RWPE1 (cell line): ENCODE measurements around the gene FERMT3.
A peak's percentile ranks its signal among the peaks of the same experiment; 100 is the strongest.

Source experiments
- CTCF ChIA-PET: fragments of 350-600 bp; sonication (Branson Sonifier 250); formaldehyde crosslinking; extraction: SDS; loops from one replicate; lab custom pipeline; 2021; lab: Yijun Ruan, JAX
- POLR2A ChIA-PET: fragments of 400-600 bp; formaldehyde crosslinking; extraction: SDS; loops from one replicate; lab custom pipeline; 2020; ENCODE audit warnings: antibody characterized with exemption; ENCODE audit not compliant: low non-redundant PET; lab: Yijun Ruan, JAX
- DNase-seq: peaks from one replicate; pipeline ENCODE4 v3.0.0; 2012; ENCODE audit warnings: low spot score
- H3K27ac ChIP-seq: fragments of 450-650 bp; 2 replicates; pipeline ENCODE4 v1.5.1; 2017
- TF ChIP-seq, protein P1 (sequence below): fragments of 450-650 bp; conservative IDR thresholded peaks from 2 replicates; pipeline ENCODE4 v1.5.1; 2017; ENCODE audit warnings: low read depth, mild to moderate bottlenecking

The FERMT3 gene

DNA sequence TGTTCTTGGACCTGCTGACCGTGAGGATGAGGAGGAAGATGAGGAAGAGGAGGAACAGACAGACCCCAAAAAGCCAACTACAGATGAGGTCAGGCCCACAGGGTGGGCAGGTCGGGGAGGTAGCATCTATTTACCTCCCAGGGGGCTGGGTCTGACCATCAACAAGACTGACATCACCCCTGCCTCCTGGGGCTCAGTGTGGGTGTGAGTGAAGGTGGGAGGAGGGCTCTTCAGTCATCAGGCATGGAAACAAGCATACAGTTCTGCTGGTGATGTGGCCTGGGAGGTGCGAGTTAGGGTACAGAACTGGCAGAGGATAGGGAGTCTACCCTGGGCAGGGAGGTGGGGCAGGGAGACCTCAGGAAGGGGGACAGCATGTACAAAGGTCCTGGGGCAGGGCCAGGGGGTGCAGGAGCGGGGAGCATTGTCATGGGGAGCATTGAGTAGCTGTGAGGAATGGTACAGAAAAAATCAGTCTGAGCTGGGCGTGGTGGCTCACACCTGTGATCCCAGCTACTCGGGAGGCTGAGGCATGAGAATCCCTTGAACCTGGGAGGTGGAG is 53.7 kb downstream of the FERMT3 start:
- ChIA-PET POLR2A (no interaction called here), CTCF (no interaction called here)
- TF ChIP-seq, protein P1, sequence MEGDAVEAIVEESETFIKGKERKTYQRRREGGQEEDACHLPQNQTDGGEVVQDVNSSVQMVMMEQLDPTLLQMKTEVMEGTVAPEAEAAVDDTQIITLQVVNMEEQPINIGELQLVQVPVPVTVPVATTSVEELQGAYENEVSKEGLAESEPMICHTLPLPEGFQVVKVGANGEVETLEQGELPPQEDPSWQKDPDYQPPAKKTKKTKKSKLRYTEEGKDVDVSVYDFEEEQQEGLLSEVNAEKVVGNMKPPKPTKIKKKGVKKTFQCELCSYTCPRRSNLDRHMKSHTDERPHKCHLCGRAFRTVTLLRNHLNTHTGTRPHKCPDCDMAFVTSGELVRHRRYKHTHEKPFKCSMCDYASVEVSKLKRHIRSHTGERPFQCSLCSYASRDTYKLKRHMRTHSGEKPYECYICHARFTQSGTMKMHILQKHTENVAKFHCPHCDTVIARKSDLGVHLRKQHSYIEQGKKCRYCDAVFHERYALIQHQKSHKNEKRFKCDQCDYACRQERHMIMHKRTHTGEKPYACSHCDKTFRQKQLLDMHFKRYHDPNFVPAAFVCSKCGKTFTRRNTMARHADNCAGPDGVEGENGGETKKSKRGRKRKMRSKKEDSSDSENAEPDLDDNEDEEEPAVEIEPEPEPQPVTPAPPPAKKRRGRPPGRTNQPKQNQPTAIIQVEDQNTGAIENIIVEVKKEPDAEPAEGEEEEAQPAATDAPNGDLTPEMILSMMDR, result no peak
- peak overlapping the region; percentile 38 for H3K27ac ChIP-seq
- no peak for DNase-seq

DNA sequence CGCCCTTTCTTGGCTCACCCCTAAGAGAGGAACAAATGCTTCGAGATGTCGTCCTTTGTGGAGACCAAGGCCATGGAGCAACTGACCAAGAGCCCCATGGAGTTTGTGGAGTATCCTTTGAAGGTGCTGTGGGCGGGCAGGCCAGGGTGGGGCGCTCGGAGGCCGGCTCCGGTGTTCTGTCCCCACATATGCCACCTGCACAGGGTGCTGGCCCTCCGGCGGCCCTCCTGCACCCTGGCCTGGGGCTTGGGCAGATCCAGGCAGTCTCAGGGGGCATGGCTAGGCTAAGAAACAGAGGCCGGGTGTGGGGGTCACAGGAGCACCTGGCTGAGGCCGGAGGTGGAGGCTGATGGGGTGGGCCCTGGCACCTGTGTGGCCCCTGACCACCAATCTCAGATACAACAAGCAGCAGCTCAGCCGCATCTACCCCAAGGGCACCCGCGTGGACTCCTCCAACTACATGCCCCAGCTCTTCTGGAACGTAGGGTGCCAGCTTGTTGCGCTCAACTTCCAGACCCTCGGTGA is 55.1 kb downstream of the FERMT3 start:
- H3K27ac ChIP-seq, result peak overlapping the region; percentile 99
- no peak for DNase-seq
- TF ChIP-seq, protein P1, result no peak
- ChIA-PET CTCF (interaction anchor here (0.5 kb wide), 1 partner anchor 40 kb away, joined by 3 read pairs; no protein-coding TSS in a partner anchor), POLR2A (no interaction called here)

DNA sequence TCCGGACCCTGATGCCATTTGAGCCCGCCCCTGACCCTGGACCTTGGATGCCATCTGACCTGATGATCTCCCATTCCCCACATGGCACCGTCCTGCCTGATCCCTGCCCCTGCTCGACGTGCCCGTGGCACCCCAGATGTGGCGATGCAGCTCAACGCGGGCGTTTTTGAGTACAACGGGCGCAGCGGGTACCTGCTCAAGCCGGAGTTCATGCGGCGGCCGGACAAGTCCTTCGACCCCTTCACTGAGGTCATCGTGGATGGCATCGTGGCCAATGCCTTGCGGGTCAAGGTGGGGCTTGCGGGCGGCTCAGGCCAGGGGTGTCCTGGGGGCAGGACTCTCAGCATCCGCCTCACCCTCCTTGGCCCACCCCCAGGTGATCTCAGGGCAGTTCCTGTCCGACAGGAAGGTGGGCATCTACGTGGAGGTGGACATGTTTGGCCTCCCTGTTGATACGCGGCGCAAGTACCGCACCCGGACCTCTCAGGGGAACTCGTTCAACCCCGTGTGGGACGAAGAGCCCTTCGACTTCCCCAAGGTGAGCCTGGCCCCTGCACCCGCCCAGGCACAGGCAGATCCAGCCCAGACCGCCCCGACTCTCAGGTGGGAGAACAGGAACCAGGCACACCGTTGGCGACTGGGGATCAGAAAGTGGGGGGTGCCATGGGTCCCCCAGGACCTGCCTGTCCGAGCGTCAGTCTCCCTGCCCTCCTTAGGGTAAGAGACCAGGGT is 55.9 kb downstream of the FERMT3 start:
- ChIA-PET CTCF (interaction anchor here (0.5 to 1.8 kb wide), 4 partner anchors 11 to 39 kb away, joined by 3 to 6 read pairs (median 5); partner anchors contain the start of gene PLCB3), POLR2A (no interaction called here)
- H3K27ac ChIP-seq, result peak overlapping the region; percentile 99
- TF ChIP-seq, protein P1, result no peak
- no peak for DNase-seq

DNA sequence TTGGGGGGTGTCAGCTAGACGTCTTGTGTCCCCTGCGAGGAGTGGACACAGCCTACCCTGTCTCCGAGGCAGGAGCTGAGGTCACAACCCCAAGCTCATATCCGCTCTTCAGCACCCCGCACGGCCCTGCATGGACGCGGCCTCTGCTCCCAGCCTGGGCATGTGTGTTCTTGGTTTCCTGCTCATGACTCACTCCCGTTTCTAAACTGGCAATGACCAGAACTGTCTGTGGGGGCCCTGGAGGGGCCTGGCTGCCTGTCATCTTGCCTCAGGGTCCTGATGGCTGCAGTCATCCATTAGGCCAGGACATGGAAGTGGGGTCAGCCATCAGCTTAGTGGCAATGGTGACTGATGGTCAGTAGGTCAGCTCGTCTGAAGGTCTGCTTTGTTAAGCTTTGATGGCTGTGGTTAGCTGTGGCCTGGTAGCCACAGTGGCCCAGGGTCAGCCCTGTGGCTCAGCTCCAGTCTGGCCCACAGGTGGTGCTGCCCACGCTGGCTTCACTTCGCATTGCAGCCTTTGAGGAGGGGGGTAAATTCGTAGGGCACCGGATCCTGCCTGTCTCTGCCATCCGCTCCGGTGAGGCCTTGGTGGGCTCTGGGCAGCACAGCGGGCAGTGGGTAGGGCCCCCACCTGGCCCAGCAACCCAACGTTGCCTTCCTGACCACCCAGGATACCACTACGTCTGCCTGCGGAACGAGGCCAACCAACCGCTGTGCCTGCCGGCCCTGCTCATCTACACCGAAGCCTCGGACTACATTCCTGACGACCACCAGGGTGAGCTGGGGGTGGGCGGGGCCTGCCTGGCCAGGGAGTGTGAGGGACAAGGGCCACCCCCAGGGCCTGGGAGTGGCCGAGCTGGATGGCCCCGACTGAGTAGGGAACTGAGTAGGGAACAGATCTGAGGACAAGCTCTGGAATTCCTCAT is 56.8 kb downstream of the FERMT3 start:
- CTCF ChIA-PET, result interaction anchor here (0.6 to 1.8 kb wide), 4 partner anchors 11 to 33 kb away, joined by 4 to 6 read pairs (median 5); partner anchors contain the start of gene PLCB3
- DNase-seq, result no peak
- TF ChIP-seq, protein P1, result no peak
- POLR2A ChIA-PET, result no interaction called here
- peak overlapping the region; percentile 99 for H3K27ac ChIP-seq

DNA sequence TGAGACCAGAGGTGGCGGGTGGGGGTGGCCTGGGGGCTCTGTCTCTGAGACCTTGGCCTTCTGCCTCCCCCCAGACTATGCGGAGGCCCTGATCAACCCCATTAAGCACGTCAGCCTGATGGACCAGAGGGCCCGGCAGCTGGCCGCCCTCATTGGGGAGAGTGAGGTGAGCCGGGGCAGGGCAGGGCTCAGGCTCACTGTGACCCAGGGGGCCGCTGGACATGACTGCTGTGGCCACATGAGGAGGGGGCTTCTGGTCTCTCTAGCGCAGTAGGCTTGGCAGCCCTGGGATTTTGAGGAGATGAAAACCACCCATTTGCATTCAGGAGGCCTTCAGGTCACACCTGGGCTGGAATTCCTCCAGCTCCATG is 57.4 kb downstream of the FERMT3 start:
- POLR2A ChIA-PET, result interaction anchor here (1.0 kb wide), 1 partner anchor 17 kb away, joined by 3 read pairs; the partner anchor contains the start of gene PPP1R14B
- peak overlapping the region; percentile 99 for H3K27ac ChIP-seq
- DNase-seq, result no peak
- CTCF ChIA-PET, result interaction anchor here (0.6 to 1.8 kb wide), 5 partner anchors 12 to 1714 kb away, joined by 3 to 6 read pairs (median 4); partner anchors contain the start of gene PLCB3
- TF ChIP-seq, protein P1, result no peak
